GM21390 (cell line): ENCODE measurements around the gene SELL.
"Not testable (repeated sequence)": the region's sequence is repeated elsewhere in the genome, so short reads cannot be mapped to it uniquely, and the experiment has no call there.

Experiments
- ATAC-seq: cut with Tn5 transposase; IDR thresholded peaks from one replicate; pipeline ENCODE4 v1.9.1; 2021; ENCODE audit not compliant: unreplicated experiment

Gene SELL

DNA sequence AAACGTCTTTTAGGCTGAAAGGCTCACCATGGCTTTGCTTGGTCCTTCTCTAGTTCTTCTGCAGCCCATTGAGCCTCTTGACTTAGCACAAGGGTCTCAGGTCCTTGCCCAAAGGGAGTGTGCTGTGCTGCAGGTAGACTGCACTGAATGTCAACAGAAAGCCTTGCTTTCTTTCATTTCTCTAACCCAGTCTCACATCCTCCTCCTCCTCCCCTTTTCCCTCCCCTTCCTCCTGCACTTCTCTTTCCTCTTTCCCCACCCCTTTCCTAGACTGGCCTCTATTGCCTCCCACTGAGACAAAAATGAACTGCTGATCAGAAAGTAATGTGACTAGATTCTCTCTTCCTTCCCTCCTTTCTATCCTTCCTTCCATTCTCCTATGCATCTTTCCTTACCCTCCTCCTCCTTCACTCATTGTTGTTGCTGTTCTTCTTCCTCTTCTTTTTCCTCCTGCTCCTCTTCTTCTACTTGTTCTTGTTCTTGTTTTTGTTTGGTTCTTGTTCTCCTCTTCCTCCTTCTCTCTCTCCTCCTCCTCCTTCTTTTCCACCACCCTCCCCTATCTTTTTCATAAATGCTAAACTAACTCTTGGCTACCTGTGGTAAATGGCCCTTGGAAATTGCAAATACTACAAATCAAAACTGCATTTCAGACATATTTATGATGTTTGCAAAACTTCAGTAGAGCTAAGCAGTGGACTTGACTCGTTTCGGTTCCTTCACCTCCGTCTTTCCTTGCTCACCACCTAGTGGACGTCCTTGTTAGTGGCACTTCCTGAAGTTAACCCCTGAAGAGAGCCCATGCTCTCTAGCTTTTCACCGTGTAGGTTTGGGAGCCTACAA is at the start of gene SELL:
Gene SELL, minus strand, starts transcription at position 152 of the 840 bp plus-strand sequence. Its CDS starts 122 bp downstream, at position 30.
- ATAC-seq: peak; percentile 75

DNA sequence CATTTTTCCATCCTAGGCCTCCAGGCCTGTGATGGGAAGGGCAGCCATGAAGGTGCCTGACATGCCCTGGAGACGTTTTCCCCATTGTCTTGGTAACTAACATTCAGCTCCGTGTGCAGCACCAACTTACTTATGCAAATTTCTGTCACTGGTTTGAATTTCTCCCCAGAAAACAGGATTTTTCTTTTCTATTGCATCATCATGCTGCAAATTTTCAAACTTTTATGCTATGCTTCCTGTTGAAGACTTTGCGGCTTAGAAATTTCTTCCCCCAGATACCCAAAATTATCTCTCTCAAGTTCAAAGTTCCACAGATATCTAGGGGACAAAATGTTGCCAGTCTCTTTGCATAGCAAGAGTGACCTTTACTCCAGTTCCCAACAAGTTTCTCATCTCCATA is 47.6 kb upstream of the SELL start:
- ATAC-seq: no peak

DNA sequence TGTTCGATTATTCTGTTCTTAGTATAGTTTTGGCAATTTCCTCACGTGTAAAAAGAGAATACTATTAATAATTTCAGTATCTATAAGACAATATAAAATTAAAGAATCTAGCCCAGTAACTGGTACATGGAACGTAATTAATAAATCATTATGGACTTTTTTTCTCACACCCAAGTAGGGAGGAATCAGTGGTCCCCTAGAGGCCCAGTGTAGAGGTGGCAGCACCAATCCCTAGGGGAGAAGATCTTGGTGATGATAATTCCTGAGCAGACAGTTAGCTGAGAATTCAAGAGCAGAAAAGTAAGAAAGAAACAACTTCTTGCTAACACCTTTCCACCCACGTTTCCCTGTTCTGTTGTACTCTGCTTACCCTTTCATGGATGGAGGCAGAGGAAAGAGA is 42.1 kb upstream of the SELL start:
- no peak for ATAC-seq

DNA sequence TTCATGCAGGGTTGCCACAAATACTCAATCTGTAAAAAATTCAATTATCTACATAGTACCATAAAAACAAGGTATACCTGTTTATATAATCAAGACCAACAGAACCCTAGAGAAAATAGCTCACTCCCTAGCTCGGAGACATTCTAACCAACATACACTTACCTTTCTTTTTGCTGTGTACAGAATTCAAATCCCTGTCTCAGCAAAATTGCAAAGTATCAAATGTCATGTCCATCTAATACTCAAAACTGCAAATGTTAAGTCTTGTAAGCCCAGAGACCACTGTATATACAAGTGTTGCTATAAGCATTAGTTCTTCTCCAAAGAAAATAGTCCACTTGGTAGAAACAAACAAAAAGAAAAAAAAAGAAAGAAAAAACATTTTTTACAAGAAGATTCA is 38.6 kb upstream of the SELL start:
- ATAC-seq: no peak

DNA sequence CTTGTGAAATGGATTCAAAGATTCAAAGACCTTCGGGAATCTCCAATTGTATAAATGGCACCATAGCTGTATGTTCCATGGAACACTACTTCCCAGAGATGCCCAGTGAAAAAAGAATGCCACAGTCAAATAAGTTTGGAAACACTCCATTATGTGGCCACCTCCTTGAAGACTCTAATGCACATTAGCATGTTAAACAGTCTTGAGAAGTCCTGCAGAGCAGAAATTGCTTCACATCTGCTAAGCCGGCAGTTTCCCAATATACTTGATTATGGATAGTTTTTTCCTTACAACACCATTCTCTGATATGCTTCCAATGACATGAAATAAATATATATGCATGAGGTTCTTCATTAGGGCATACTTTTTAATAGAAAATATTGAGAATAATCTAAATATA is 35.1 kb upstream of the SELL start:
- no peak for ATAC-seq

DNA sequence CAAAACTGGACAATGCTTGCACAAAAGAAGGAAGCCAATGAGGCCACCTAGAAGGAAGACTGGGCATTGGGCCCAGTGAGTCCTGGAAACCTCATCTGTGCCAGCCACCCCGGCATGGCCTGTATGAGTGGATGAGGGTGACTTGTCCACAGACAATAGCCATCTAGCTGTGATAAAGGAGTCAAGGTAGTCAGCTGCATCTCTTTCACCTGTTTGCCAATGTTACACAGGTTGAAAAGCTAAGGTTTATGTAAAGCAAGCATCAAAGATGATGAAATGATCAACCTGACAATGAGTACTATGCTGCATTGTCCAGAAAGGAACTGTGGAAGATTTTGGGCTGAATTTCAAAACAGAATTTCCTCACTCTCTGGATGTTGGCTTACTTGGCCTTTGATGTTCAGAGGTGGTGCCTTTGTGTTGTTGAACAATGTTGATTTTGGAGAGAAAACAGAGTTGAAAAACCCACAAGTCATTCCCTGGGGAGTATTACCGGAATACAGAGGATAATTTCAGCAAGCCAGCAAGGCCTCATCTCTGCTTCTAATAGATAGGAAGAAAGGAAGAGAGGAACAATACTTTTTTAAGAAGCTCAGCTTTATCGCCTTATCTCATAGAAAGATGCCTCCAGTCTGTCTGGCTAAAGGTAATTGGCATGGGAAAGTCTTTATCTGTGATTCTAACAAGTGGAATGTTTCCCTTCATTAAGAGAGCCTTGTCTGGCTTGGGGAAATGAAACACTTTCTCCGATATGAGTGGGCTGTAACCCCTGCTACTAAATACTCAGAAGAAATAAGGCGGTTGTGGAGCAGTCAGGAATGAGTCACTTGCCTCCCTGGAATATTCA is 33.8 kb upstream of the SELL start:
- ATAC-seq: no peak

DNA sequence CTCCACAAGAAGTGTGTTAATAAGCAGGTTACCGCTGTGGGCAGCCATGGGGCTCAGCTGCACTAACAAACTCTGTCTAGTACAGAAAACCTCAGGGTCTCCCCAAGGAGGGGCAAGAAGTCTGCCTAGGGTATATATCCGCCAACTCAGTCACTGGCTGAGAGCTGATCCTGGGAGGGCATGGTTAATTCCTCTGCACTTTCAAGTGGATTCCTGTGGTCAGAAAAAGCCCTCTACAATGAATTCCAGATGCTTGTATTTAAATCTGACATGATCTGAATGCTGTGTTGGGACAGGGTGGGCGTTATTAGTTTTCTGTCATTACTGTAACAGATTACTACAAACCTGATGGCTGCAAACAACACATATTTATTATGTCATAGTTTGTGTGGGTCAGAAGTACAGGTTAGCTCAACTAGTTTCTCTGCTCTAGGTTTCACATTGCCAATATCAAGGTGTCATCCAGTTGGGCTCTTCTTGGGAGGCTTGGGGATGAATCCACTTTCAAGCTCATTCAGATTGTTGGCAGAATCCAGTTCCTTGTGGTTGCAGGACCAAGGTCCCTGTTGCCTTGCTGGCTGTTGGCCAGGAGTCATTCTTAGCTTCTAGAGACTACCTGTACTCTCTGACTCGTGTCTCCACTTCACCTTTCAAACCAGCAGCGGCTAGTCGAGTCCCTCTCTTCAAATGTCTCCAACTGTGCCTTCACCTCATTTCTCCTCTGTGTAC is 30.4 kb upstream of the SELL start:
- no peak for ATAC-seq

DNA sequence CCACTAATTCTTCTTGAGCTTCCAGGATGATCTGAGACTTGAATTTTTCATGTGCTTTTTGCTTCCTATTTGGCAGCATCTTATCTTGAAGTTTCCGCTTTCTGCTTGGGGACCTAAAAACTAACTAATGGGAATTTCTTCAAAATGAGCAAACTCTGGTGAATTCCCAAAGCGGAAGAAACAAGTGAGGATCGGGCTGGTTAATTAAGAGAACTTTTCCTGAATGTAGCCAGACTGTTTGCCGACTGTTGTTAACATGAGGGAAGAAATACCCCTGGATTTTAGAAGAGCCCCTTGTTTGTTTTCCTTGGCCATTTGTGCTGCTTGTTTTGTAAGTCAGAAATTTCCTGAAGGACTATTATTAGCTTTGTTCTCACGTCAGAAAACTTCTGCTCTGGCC is 28.6 kb upstream of the SELL start:
- ATAC-seq: no peak

DNA sequence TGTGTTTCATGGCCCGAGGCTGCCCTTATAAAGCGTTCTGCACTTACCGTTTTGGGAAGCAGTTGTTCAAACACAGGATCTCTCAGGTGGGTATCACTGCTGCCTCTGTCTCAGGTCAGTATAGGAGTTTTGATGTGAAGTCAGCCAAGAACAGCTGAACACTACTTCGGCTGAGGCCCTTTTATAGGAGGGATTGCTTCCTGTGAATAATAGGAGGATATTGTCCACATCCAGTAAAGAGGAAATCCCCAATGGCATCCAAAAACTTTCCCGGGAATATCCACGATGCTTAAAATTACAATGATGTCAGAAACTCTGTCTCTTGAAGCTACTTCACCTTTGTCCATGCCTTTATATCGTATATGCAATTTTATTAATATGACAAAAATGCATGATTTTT is 22.5 kb upstream of the SELL start, which contains the start of gene SELE:
Gene SELE, minus strand, starts transcription at position 156 of the 400 bp plus-strand sequence. CDS start 467 bp downstream, outside the sequence.
- no peak for ATAC-seq

DNA sequence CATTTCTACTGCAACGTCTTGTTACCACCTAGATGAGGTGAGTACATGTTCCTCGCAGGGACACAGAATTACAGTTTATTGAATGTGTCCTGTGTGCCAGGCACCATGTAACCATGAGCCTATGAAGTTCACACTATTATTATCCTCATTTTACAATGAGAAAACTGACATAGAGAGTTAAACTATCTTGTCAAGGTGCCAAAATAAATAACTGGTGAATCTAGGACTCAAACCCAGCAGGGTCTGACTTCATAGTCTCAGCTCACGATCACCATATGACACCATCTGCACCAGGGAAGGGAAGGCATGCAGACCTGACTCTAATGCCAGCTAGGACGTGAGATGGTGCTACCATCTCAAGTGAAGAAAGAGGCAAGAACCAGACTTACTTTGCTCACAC is 20.0 kb upstream of the SELL start:
- ATAC-seq: no peak

DNA sequence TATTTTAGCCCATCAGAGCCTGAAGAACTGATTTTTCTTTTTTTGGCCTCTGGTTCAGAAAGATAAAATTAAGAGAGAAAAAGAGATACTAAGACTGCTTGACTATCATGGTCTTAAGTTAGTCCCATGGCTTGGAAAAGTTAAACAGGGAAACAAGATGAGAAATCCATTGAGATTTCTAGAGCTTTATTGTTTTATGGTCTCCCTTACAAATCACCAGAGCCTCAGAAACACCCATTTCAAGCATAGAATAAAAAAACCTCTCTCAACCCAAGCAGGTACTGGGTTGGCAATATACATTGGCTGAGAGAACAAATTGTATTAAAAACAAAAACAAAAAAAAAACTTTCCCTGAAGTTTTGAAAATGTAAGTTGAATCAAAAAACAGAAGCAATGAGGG is 18.6 kb upstream of the SELL start:
- ATAC-seq: no peak

DNA sequence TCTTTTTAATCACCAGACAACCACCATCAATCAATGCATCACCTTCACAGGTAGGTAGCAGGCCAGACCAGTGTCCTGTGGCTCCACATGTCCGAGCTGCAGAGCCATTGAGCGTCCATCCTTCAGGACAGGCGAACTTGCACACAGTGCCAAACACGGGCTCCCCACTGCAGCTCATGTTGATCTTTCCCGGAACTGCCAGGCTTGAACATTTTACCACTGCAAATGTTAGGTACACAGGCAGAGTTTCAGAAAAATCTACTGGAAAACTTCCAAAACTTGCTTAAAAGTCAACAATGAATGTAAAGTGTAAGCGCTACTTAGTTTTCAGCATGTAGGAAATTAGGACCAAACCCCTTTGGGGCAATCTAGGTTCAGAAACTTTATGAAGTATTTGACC is 15.9 kb upstream of the SELL start:
- ATAC-seq: no peak

DNA sequence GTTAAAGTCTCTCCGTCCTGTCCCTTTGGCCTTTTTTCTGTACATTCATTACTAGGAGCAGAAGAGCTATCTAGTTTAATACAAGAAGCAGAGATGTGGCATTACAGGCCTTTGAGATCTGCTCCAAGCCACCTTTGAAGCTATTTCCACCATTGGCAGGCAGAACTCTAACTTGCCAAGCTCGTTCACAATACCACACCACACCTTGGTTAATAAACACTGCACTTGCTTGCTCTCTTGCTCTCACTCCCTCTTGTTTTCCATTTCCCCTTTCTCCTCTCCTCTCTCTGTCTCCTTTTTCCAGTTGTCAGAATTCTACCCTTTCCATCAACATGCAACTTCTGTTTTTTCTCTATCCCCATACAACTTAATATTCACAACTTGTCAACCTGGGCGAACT is 15.4 kb upstream of the SELL start:
- no peak for ATAC-seq

DNA sequence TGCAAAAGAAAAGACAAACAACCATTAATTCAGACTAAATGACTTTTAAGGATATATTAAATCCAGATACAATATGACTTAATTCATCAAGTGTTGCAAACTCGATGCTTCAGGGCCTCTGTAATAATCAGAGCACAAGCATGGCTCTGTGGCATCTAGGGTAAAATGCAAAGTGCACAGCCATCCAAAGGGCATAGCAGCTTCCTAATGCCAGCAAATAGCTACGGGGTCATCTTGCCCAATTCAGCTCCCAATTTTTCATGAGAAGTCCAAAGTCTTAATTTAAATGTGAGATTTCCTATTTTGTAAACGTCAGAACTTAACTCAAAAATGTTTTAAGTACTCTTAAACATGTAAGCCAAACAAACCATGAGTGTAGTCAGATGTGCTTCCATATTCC is 14.5 kb upstream of the SELL start:
- no peak for ATAC-seq

DNA sequence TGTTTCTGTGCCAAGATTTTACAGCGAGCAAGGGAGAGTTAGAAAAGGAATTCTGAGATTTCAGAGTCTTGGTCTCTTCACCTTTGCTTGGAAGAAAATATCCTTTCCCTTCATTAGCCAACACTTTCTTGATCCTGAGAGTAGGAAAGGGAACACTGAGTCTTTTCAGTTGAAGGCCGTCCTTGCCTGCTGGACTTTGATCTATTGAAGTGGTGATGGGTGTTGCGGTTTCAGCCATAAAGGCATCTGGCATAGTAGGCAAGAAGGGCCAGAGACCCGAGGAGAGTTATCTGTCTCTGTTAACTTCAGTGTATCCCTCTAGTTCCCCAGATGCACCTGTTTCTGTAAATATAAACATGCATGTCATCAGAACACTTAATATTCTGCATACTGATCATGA is 12.7 kb upstream of the SELL start:
- no peak for ATAC-seq

DNA sequence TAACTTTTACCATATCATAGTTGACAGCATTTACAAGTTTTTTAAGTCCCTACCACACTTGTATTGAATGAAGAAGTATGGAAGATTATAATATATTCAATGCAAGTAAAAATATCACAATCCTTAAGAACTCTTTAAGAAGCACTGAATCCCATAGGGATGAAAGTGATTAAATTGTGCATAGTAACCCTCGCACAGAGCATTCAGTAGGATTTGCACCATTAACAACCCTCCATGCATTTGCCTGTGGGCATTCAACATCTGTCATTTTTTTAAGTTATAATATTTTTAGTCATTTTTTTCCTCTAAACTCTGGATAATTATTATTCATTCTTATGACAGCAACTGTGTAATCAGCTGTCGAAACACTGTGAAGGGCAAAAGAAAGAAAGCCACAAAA is 12.3 kb upstream of the SELL start:
- ATAC-seq: no peak

DNA sequence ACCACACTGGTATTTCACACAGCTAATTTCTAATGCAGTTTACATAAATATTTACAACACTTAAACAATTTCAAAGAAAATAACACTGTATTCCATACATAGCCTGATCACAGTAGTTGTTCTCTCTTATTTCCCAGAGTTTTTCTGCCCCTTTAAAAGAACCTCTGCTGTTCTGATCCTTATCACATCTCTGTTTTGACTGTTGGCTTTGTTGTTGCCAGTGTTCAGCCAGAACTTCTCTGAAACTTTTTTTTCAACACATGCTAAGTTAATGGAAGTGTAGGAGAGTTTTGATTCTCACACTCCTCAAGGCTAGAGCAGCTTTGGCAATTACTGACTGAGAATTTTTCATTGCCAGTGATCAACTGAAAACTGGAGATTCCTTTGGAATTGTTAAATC is 11.4 kb upstream of the SELL start:
- ATAC-seq: no peak

DNA sequence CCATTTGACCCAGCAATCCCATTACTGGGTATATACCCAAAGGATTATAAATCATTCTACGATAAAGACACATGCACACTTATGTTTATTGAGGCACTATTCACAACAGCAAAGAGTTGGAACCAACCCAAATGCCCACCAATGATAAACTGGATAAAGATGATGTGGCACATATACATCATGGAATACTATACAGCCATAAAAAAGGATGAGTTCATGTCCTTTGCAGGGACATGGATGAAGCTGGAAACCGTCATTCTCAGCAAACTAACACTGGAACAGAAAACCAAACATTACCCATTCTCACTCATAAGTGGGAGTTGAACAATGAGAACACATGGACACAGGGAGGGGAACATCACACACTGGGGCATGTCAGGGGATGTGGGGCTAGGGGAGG is 3.7 kb upstream of the SELL start:
- ATAC-seq: not testable (repeated sequence)

DNA sequence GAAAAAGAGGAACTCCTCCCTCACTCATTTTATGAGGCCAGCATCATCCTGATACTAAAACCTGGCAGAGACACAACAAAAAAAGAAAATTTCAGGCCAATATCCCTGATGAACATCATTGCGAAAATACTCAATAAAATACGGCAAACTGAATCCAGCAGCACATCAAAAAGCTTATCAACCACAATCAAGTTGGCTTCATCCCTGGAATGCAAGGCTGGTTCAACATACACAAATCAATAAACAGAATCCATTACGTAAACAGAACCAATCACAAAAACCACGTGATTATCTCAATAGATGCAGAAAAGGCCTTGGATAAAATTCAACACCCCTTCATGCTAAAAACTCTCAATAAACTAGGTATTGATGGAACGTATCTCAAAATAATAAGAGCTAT is 1.7 kb upstream of the SELL start:
- not testable (repeated sequence) for ATAC-seq

DNA sequence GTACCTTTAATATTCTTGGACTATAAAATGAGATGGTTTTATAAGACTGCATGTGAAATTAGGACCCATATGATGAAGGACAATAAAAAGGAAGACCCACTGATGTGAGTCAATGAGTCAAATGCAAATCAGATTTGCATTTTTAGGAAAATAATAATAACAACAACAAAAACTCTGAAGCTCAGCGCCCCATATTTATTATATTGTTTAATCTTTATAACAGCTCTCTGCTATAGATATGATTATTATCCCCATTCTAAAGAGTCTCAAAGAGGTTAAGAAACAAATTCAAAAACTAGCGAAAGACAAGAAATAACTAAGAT is 850 bp upstream of the SELL start:
- no peak for ATAC-seq

DNA sequence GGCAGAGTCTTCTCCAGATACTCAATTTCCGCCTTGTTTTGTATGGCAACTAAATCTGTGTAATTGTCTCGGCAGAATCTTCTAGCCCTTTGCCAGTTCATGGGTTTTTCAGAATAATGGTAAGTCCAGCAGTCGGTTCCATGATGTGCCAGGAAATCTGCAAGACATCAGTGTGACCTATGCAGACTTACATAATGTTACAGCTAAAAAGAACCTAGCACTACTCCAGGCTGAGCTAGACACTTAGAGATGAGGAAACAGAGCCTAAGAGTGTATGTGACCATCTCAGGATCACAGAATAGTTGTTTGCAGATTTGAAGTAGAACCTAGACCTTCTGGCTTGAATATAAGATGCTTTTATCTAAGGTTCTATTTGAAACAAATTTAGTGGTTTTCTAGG is 2.8 kb downstream of the SELL start:
- ATAC-seq: no peak
